Rectal smooth muscle tissue (tissue), 1 donor: ENCODE measurements around the gene LHFPL2.

Experiments used
- H3K27ac ChIP-seq: one replicate; pipeline ENCODE4 v1.7.0; 2013; ENCODE audit warnings: low read depth, low read length, inconsistent platforms
- H3K27me3 ChIP-seq: one replicate; pipeline ENCODE4 v1.7.0; 2013; ENCODE audit warnings: low read length; ENCODE audit not compliant: control insufficient read depth, insufficient read depth
- H3K36me3 ChIP-seq: one replicate; pipeline ENCODE4 v1.7.0; 2013; ENCODE audit warnings: low read length; ENCODE audit not compliant: control insufficient read depth, insufficient read depth
- H3K4me1 ChIP-seq: one replicate; pipeline ENCODE4 v1.7.0; 2013; ENCODE audit warnings: low read length; ENCODE audit not compliant: control insufficient read depth, insufficient read depth
- H3K4me3 ChIP-seq: one replicate; pipeline ENCODE4 v1.7.0; 2013; ENCODE audit warnings: low read length
- H3K9ac ChIP-seq: one replicate; pipeline ENCODE4 v1.7.0; 2013; ENCODE audit warnings: low read length

The LHFPL2 gene

DNA sequence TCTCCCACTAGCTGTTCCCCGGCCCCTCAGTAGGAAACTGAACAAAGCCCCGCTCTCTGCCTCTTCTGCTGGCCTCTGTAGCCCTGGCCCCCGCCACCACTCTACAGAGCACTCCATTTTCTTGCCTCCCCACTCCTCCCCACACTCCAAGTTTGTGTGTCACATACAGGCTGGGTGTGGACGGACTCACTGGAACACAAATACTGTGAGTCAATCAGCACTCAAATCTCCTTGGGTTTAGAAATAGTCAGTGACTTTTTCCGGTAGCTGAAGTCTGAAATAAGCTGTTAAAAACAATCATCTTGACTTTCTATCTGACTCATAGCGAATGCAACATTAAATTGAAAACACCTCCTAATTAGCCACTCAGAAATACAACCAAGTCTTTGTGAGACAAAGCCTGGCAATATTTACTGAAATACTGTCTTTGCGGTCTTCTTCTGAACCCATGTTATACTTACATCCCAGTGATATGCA lies 122.5 kb downstream of the LHFPL2 start:
- H3K36me3 ChIP-seq = no peaks in the 10 kb centered on the region
- no peak overlapping the region for H3K4me3 ChIP-seq

GRCh38 chr5:78523314-78524193 lies 125.0 kb downstream of the LHFPL2 start:
- H3K9ac ChIP-seq = no peak overlapping the region
- no peak overlapping the region for H3K4me3 ChIP-seq
- peak overlapping the region; percentile 59 for H3K27ac ChIP-seq
- H3K36me3 ChIP-seq = no peaks in the 10 kb centered on the region
- H3K27me3 ChIP-seq = no peaks in the 10 kb centered on the region
- H3K4me1 ChIP-seq = peaks cover 29% of the 10 kb centered on the region

More for the DNA sequence above, 122.5 kb downstream of the LHFPL2 start:
- Histone ChIP-seq H3K4me1 (peaks cover 25% of the 10 kb centered on the region), H3K27ac (peak overlapping the region; percentile 86), H3K9ac (no peak overlapping the region), H3K27me3 (no peaks in the 10 kb centered on the region)

- H3K4me3 ChIP-seq = no peak overlapping the region
- no peaks in the 10 kb centered on the region for H3K36me3 ChIP-seq
- H3K27me3 ChIP-seq = no peaks in the 10 kb centered on the region
- peaks cover 24% of the 10 kb centered on the region for H3K4me1 ChIP-seq
- no peak overlapping the region for H3K27ac ChIP-seq
- H3K9ac ChIP-seq = no peak overlapping the region
Observed at GRCh38 chr5:78522476-78523260, 125.9 kb downstream of the LHFPL2 start.

DNA sequence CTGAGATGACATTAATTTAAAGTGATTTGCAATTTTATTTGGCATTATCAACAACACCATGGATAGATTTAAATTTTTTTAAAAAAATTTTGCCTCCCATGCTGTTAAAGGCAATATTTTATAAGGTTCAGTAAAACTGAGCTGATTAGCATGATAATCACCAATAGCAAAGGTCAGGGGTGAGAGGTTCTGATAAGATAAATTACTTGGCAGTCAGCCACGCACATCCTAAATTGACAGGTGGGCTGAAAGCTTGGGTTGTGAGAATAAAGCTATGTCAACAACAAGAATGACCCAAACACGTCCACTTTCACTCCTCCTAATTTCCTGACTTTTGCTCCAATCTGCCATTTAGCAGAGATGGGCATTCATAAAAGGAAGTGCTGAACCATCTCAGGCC lies 127.1 kb downstream of the LHFPL2 start:
- Histone ChIP-seq H3K4me1 (peaks cover 17% of the 10 kb centered on the region), H3K27me3 (no peaks in the 10 kb centered on the region), H3K9ac (no peak overlapping the region), H3K27ac (no peak overlapping the region), H3K36me3 (no peaks in the 10 kb centered on the region), H3K4me3 (no peak overlapping the region)

DNA sequence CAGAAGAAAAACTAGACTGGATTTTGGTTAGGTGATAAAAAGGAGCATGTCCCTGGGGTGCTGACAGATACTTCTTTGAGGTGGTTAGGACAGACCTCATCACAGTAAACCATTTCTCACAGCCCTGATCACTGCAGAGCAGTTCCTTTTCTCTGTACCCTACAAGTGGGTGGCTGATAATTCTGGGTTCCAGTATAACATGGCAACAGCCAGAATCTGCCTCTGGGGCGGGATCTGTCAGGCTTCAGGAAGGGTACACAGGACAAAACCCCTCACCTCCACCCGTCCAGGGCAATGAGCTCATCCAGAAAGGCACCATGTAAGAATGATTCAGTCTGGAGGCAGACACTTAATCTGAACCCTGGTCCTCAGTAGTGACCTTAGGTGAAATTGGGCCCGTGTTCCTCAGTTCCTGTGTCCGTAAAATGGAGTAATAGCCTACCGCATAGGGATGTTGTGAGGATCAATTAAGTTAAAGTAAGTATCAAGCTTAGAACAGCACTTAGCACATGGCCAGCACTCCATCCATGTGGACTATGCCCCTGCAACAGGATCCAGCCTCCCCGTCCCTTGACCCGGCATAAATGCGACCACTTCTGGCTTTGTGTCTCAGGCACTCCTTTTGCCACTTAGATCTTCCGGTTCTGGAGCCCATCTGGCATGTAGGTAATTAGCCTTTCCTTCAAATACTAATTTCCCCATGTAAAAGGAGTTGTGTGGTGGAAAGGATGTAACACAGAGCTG lies 129.2 kb downstream of the LHFPL2 start:
- H3K9ac ChIP-seq = no peak overlapping the region
- H3K4me3 ChIP-seq = no peak overlapping the region
- H3K36me3 ChIP-seq = no peaks in the 10 kb centered on the region
- no peaks in the 10 kb centered on the region for H3K27me3 ChIP-seq
- H3K27ac ChIP-seq = peak overlapping the region; percentile 48
- peaks cover 16% of the 10 kb centered on the region for H3K4me1 ChIP-seq

DNA sequence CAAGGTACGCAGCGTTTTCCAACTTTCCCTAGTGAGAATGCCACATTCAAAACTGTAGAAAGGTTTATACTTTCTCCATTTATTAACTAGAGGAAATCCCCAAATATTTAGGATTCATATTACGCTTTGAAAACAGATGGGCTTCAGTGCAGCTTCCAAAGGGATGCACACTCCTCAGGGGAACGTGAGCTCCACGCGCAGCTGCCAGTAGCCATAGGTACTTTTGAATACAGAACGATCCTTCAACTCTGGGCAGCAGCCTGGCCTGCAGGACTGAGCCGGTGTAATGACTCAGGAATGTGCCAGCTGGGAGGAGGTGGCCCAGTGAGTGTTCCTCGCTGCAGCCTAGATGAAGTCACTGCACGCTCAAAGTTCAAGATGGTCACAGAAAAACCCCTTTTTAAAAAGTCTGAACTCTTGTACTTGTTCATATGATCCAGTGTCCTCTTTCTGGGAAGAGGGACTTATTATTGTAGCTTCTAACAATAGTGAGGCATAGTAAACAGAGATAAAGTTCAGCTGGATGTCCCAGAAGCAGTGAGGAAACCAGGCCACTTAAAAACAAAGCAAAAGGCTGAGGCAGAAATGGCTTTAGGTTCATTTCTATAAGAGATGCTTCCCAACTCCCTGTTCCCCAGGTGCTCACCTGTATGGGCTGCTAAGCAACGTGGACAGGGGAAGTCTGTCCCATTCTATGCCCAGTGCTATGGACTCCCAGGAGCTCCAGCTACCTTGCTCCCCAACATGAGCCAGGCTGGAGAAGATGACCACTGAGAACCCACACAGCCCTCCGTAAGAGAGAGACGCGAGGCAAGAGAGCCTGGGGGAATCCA lies 130.0 kb downstream of the LHFPL2 start:
- H3K4me1 ChIP-seq = peaks cover 9% of the 10 kb centered on the region
- H3K27ac ChIP-seq = peak overlapping the region; percentile 48
- H3K4me3 ChIP-seq = no peak overlapping the region

GRCh38 chr5:78515670-78516069 lies 132.9 kb downstream of the LHFPL2 start:
- no peaks in the 10 kb centered on the region for H3K27me3 ChIP-seq
- no peak overlapping the region for H3K27ac ChIP-seq
- no peak overlapping the region for H3K4me3 ChIP-seq
- H3K9ac ChIP-seq = no peak overlapping the region
- peaks cover 21% of the 10 kb centered on the region for H3K4me1 ChIP-seq
- no peaks in the 10 kb centered on the region for H3K36me3 ChIP-seq

More for the DNA sequence above, 130.0 kb downstream of the LHFPL2 start:
- no peaks in the 10 kb centered on the region for H3K36me3 ChIP-seq
- H3K9ac ChIP-seq = no peak overlapping the region
- H3K27me3 ChIP-seq = no peaks in the 10 kb centered on the region

DNA sequence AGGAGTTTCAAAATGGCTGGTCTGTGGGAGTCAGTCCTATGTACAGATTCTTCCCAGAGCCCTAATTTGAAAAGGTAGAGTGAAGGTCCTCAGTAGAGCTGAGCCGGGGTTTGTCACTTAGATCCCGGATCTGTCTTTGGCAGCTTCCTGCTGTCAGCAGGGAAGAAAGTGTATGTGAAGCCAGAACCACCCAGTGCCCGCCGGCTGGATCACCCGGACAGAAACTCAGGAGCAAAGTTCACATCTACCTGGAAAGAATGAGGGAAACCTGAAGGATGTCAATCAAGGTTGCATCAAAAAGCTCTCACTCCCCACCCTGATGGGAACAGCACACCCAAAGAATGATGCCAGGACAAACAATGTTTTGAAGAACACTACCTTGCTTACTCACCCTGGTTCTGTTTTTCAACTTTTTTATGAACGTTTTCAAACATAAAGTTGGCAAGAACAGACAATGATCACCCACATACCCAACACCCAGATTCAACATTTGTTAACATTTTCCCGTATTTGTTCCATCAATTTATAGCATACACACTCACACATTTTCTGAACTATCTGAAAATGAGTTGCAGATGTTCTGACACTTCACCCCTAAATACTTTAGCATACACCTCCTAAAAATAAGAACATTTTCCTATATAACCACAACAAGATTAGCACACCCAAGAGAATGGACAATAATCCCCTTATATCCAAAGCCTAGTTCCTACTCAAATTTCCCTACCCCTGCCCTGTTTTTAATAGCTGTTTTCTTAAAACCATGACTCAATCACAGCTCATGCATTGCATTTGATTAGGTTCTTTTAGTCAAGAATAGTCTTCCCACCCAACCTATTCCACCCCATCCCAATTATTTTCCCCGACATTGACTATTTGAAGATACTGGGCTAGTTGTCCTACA lies 133.9 kb downstream of the LHFPL2 start:
- H3K36me3 ChIP-seq = no peaks in the 10 kb centered on the region
- no peak overlapping the region for H3K4me3 ChIP-seq
- H3K27ac ChIP-seq = no peak overlapping the region
- H3K9ac ChIP-seq = no peak overlapping the region
- H3K4me1 ChIP-seq = peaks cover 24% of the 10 kb centered on the region
- H3K27me3 ChIP-seq = no peaks in the 10 kb centered on the region

DNA sequence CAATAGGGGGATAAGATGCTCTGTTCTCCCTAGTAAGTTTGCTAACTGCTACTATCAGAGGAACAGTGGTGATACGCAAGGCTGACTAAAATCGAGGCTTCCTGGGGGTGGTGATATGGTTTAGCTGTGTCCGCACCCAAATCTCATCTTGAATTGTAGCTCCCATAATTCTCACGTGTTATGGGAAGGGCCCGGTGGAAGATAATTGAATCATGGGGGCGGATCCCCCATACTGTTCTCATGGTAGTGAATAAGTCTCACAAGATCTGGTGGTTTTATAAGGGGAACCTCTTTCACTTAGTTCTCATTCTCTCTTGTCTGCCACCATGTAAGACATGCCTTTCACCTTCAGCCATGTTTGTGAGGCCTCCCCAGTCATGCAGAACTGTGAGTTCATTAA lies 135.1 kb downstream of the LHFPL2 start:
- Histone ChIP-seq H3K9ac (no peak overlapping the region), H3K4me3 (no peak overlapping the region), H3K36me3 (no peaks in the 10 kb centered on the region), H3K4me1 (peaks cover 18% of the 10 kb centered on the region), H3K27me3 (no peaks in the 10 kb centered on the region), H3K27ac (no peak overlapping the region)

DNA sequence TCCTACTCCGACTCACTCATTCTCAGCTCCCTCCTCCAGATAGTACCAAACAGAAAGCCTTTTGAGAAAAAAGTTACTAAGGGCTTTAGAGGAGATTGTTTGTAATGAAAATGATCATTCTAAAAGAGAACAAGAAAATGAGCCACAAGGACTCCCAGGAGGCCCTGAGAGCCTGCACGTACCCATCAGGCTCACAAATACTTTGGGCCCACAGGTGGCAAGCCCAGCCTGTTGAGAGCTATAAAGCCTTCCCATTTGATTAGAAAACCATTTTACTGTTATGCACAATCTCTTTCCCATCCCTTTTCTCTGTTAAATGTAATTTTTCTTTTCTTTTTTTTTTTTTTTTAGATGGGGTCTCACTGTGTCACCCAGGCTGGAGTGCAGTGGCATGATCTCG lies 136.1 kb downstream of the LHFPL2 start:
- H3K36me3 ChIP-seq = no peaks in the 10 kb centered on the region
- no peak overlapping the region for H3K27ac ChIP-seq
- H3K4me1 ChIP-seq = peaks cover 14% of the 10 kb centered on the region
- no peak overlapping the region for H3K9ac ChIP-seq
- H3K27me3 ChIP-seq = no peaks in the 10 kb centered on the region
- no peak overlapping the region for H3K4me3 ChIP-seq
